Thyroid gland (tissue), 4 donors: ENCODE results near the gene ABHD14A. TPM values are rescaled to one million over a fixed set of nuclear protein-coding genes. Genes with fewer than 3 reads are reported as not detected.

Experiments used
- DNase-seq, 2 donors: peaks; one replicate each; pipeline ENCODE4 v3.0.0-alpha.2; 2019
- H3K27ac ChIP-seq, 3 donors: fragments of 200-600 bp; sonication (generic); 1 replicate in 2 of 3; 2 replicates in 1 of 3; pipeline ENCODE4 v1.5.1; 2016 to 2019; ENCODE audit warnings: mild to moderate bottlenecking in 1 of 3, moderate library complexity in 1 of 3
- H3K27me3 ChIP-seq: fragments of 200-600 bp; sonication (generic); one replicate; pipeline ENCODE4 v1.5.1; 2019
- H3K36me3 ChIP-seq, 2 donors: fragments of 200-600 bp; sonication (generic); one replicate each; pipeline ENCODE4 v1.5.1; 2016 to 2019
- H3K4me1 ChIP-seq, 2 donors: fragments of 200-600 bp; sonication (generic); one replicate each; pipeline ENCODE4 v1.5.1; 2017 to 2019
- H3K4me3 ChIP-seq, 3 donors: fragments of 200-600 bp; sonication (generic); replicated peaks in 1 of 3; 1 replicate in 2 of 3; 2 replicates in 1 of 3; pipeline ENCODE4 v1.5.1; 2016; ENCODE audit warnings: mild to moderate bottlenecking in 1 of 3
- H3K9me3 ChIP-seq: fragments of 200-600 bp; sonication (generic); one replicate; pipeline ENCODE4 v1.5.1; 2017
- POLR2A ChIP-seq, 2 donors: fragments of 450-650 bp; IDR thresholded peaks; one replicate each; pipeline ENCODE4 v1.6.1; 2017; ENCODE audit warnings: antibody characterized with exemption in 2 of 2, mild to moderate bottlenecking in 2 of 2, moderate library complexity in 1 of 2
- WGBS, 2 donors: methylation state at CpG; one replicate each; pipeline ENCODE4 v1.1.5; 2017; 5-methylcytosine and 5-hydroxymethylcytosine counted together
- intact Hi-C: fragments of 100-400 bp; cut with DNase I; formaldehyde crosslinking; loops from one replicate; pipeline ENCODE4 v1.15.1; 2023
- total RNA-seq, 4 donors: library from RNA; depleted of rRNA; stranded (reverse); fragments of >200 nt; gene quantifications; one replicate each; pipeline ENCODE4 v1.2.3, GENCODE V29; 2016
- TF ChIP-seq, protein P1 (sequence below), 6 experiments: fragments of 200-600 bp in 3 of 6; fragments of 450-650 bp in 3 of 6; sonication (generic) in 3 of 6; IDR thresholded peaks; one replicate each; pipeline ENCODE4 v1.5.1; 2016 to 2019; ENCODE audit warnings: antibody characterized with exemption in 6 of 6, mild to moderate bottlenecking in 2 of 6, inconsistent platforms in 1 of 6, moderate library complexity in 1 of 6

ABHD14A gene
- total RNA-seq, 4 donors from 2014 or later, result 20.0 to 91.9 (median 49.3) TPM

DNA sequence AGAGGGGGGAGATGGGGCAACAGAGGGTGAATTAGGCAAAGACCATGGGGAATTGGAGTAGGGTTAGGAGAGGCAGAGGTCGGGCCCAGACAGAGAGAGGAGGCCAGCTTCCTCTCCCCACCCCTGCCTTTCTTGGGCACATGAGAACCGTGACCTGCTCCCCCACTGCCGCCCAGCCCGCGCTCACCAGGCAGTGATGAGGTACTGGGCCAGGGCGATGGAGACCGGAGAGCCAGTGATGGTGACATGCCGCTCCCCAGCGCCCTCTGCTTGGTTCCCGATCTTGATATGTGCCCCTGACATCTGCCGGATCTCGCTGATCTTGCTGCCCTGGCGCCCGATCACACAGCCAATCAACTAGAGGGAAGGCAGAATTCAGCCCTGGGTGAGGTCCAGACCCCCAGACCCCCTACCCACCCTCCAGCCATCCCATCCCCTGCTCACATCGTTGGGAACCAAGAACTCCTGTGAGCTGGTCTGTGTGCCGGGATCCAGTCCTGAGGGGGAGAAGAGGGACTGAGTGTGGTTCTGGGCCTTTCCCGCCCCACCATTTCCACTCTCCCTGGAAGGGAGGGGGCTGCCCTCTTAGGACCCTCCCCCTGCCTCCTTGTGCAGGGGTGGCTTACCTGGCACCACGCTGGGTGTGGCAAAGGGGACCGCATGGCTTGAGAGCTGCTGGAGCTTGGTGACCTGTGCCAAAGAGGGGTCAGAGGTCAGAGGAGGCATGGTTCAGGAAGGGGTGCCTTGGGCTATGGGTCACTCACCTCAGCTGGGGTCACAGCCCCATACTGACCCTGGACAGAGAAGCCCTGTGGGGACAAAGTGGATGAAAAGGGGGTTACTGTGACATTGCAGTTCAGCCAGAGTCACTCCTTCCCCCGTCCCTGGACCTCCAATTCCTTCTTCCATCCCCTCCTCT lies 16.0 kb upstream of the ABHD14A start:
- 89 to 98% methylated on average over 17 to 19 of the region's 20 CpGs for WGBS, 2 donors
- DNase-seq, result no peak
- TF ChIP-seq, protein P1, sequence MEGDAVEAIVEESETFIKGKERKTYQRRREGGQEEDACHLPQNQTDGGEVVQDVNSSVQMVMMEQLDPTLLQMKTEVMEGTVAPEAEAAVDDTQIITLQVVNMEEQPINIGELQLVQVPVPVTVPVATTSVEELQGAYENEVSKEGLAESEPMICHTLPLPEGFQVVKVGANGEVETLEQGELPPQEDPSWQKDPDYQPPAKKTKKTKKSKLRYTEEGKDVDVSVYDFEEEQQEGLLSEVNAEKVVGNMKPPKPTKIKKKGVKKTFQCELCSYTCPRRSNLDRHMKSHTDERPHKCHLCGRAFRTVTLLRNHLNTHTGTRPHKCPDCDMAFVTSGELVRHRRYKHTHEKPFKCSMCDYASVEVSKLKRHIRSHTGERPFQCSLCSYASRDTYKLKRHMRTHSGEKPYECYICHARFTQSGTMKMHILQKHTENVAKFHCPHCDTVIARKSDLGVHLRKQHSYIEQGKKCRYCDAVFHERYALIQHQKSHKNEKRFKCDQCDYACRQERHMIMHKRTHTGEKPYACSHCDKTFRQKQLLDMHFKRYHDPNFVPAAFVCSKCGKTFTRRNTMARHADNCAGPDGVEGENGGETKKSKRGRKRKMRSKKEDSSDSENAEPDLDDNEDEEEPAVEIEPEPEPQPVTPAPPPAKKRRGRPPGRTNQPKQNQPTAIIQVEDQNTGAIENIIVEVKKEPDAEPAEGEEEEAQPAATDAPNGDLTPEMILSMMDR (IDR thresholded peaks at IDR 0.05), result no peak
- TF ChIP-seq POLR2A (IDR thresholded peaks at IDR 0.05), result no peak
- Histone ChIP-seq H3K36me3 (no peaks in the 10 kb centered on the region), H3K9me3 (no peaks in the 10 kb centered on the region), H3K4me3 (no peak overlapping the region), H3K4me1 (peaks cover 5 to 19% of the 10 kb centered on the region in 2 donors), H3K27me3 (no peaks in the 10 kb centered on the region), H3K27ac (no peak overlapping the region)
- intact Hi-C loops, result no loop called here

DNA sequence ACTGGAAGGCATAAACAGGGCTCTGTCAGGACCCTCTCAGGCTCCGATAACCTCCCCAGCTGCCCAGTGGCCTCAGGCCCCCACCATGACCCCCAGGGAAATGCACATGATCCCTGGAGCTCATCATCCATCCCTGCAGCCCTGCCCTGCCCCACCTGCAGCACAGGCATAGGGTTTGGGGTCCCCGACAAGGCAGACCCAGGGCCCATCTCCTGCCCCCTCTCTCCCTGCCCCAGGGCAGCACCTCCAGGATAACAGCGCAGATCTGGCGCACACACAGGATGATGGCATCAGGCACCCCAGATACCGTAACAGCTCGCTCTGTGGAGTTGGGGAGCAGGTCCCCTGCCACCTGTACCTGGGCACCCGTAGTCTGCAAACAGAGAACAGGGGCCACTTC lies 15.2 kb upstream of the ABHD14A start:
- Histone ChIP-seq H3K36me3 (no peaks in the 10 kb centered on the region), H3K4me3 (no peak overlapping the region), H3K4me1 (peaks cover 5 to 19% of the 10 kb centered on the region in 2 donors), H3K9me3 (no peaks in the 10 kb centered on the region), H3K27me3 (no peaks in the 10 kb centered on the region), H3K27ac (no peak overlapping the region)
- TF ChIP-seq, protein P1 (IDR thresholded peaks at IDR 0.05), result no peak
- no peak for TF ChIP-seq POLR2A (IDR thresholded peaks at IDR 0.05)
- no peak for DNase-seq
- 93 to 97% methylated on average over 5 to 7 of the region's 7 CpGs for WGBS, 2 donors
- intact Hi-C loops, result no loop called here

DNA sequence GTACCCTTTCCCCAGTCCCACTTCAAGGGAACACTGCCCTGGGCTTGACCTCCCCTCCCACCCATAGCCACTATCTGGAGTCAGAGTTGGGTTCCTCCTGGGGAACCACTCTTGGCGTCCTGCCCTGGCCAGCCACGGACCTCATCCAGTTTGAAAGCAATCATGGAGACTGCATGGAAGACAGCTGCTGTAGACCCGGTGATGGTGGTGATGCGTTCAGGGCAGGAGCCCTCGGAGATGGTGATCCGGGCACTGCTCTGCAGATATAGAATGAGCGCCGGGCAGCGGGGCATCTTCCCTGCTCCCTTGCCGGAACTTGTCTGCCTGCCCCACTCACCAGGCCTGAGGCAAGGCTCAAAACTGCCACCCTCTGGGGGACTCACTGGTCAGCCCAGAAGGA lies 14.5 kb upstream of the ABHD14A start:
- Histone ChIP-seq H3K4me3 (no peak overlapping the region), H3K36me3 (no peaks in the 10 kb centered on the region), H3K9me3 (no peaks in the 10 kb centered on the region), H3K27ac (no peak overlapping the region), H3K4me1 (peaks cover 5 to 16% of the 10 kb centered on the region in 2 donors), H3K27me3 (no peaks in the 10 kb centered on the region)
- no peak for DNase-seq
- no peak for TF ChIP-seq POLR2A (IDR thresholded peaks at IDR 0.05)
- TF ChIP-seq, protein P1 (IDR thresholded peaks at IDR 0.05), result no peak
- WGBS, 2 donors, result 95 to 96% methylated on average over 10 of the region's 10 CpGs
- intact Hi-C loops, result no loop called here

DNA sequence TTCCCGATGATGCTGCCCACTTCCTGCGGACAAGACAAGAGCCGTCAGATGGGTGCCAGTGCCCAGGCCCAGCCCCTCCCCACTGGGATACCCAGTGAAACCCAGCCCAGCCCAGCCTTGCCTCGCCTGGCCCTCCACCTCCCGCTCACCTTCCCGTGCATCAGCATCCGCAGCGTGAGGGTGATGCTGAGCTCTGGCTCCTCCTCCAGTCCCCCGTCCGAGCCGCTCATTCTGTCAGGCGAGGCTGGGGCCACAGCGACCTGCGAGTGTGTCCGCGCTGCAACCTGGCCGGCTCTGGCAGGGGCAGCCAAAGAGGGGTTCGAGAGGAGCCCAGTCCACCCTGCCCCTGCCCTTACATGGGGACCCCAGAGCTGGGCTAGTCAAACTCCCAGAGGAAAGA lies 13.9 kb upstream of the ABHD14A start:
- intact Hi-C loops, result no loop called here
- 87 to 94% methylated on average over 10 to 18 of the region's 18 CpGs for WGBS, 2 donors

More for the DNA sequence above, 13.9 kb upstream of the ABHD14A start:
- Histone ChIP-seq H3K9me3 (no peaks in the 10 kb centered on the region), H3K27ac (no peak overlapping the region), H3K36me3 (no peaks in the 10 kb centered on the region), H3K4me3 (no peak overlapping the region), H3K4me1 (peaks cover 6 to 10% of the 10 kb centered on the region in 2 donors), H3K27me3 (no peaks in the 10 kb centered on the region)
- no peak for DNase-seq
- TF ChIP-seq, protein P1 (IDR thresholded peaks at IDR 0.05), result no peak
- TF ChIP-seq POLR2A (IDR thresholded peaks at IDR 0.05), result no peak
